MM.1S (cell line): ENCODE data around the gene MAP2K7.
A peak's percentile ranks its signal among the peaks of the same experiment; 100 is the strongest.

Experiments
- DNase-seq: peaks from one replicate; pipeline ENCODE4 v3.0.0-alpha.2; 2015
- H2AFZ ChIP-seq: fragments of 300-600 bp; sonication (generic); 2 replicates; pipeline ENCODE4 v1.6.0; 2016; ENCODE audit warnings: antibody characterized with exemption, low read length
- H3F3A ChIP-seq: fragments of 300-600 bp; sonication (generic); 2 replicates; pipeline ENCODE4 v1.6.1; 2016; ENCODE audit warnings: mild to moderate bottlenecking, antibody characterized with exemption, low read length, moderate library complexity, mixed read lengths; ENCODE audit not compliant: insufficient read depth
- H3K27ac ChIP-seq: fragments of 300-600 bp; sonication (generic); 2 replicates; pipeline ENCODE4 v1.5.1; 2016; ENCODE audit warnings: mild to moderate bottlenecking, low read length
- H3K27me3 ChIP-seq: fragments of 300-600 bp; sonication (generic); replicated peaks from 2 replicates; pipeline ENCODE4 v1.6.0; 2016; ENCODE audit warnings: low read length; ENCODE audit not compliant: insufficient read depth
- H3K36me3 ChIP-seq: fragments of 300-600 bp; sonication (generic); replicated peaks from 2 replicates; pipeline ENCODE4 v1.6.1; 2016; ENCODE audit warnings: mild to moderate bottlenecking, low read length, mixed read lengths; ENCODE audit not compliant: insufficient read depth
- H3K4me1 ChIP-seq: fragments of 300-600 bp; sonication (generic); 2 replicates; pipeline ENCODE4 v1.6.1; 2016; ENCODE audit warnings: low read length, mixed read lengths
- H3K4me2 ChIP-seq: fragments of 300-600 bp; sonication (generic); 2 replicates; pipeline ENCODE4 v1.6.0; 2016; ENCODE audit warnings: low read depth, low read length
- H3K4me3 ChIP-seq: fragments of 300-600 bp; sonication (generic); 2 replicates; pipeline ENCODE4 v1.5.1; 2016; ENCODE audit warnings: low read length, mixed read lengths
- H3K79me2 ChIP-seq: fragments of 300-600 bp; sonication (generic); 2 replicates; pipeline ENCODE4 v1.6.1; 2016; ENCODE audit warnings: mixed run types, low read length, mixed read lengths
- H3K9ac ChIP-seq: fragments of 300-600 bp; sonication (generic); 2 replicates; pipeline ENCODE4 v1.6.1; 2016; ENCODE audit warnings: low read length, mixed read lengths
- H3K9me2 ChIP-seq: fragments of 300-600 bp; sonication (generic); replicated peaks from 2 replicates; pipeline ENCODE4 v1.6.1; 2016; ENCODE audit warnings: mild to moderate bottlenecking, low read length, mixed read lengths; ENCODE audit not compliant: insufficient read depth
- H3K9me3 ChIP-seq: fragments of 300-600 bp; sonication (generic); replicated peaks from 2 replicates; pipeline ENCODE4 v1.6.1; 2016; ENCODE audit warnings: mild to moderate bottlenecking, low read length, mixed read lengths; ENCODE audit not compliant: insufficient read depth
- H4K20me1 ChIP-seq: fragments of 300-600 bp; sonication (generic); 2 replicates; pipeline ENCODE4 v1.6.1; 2016; ENCODE audit warnings: mild to moderate bottlenecking, low read length, moderate library complexity, mixed read lengths; ENCODE audit not compliant: insufficient read depth
- CTCF ChIP-seq: fragments of 300-600 bp; sonication (generic); IDR thresholded peaks from 2 replicates; pipeline ENCODE4 v1.5.1; 2016; ENCODE audit warnings: antibody characterized with exemption, low read length, mixed read lengths
- EZH2 ChIP-seq: fragments of 300-600 bp; sonication (generic); optimal IDR thresholded peaks from 2 replicates; pipeline ENCODE3; 2017; ENCODE audit warnings: low read depth, mild to moderate bottlenecking, antibody characterized with exemption, low read length, mixed read lengths
- EZH2phosphoT487 ChIP-seq: fragments of 300-600 bp; sonication (generic); IDR thresholded peaks from 2 replicates; pipeline ENCODE4 v1.6.1; 2018; ENCODE audit warnings: antibody characterized with exemption, low read length

MAP2K7 gene

DNA sequence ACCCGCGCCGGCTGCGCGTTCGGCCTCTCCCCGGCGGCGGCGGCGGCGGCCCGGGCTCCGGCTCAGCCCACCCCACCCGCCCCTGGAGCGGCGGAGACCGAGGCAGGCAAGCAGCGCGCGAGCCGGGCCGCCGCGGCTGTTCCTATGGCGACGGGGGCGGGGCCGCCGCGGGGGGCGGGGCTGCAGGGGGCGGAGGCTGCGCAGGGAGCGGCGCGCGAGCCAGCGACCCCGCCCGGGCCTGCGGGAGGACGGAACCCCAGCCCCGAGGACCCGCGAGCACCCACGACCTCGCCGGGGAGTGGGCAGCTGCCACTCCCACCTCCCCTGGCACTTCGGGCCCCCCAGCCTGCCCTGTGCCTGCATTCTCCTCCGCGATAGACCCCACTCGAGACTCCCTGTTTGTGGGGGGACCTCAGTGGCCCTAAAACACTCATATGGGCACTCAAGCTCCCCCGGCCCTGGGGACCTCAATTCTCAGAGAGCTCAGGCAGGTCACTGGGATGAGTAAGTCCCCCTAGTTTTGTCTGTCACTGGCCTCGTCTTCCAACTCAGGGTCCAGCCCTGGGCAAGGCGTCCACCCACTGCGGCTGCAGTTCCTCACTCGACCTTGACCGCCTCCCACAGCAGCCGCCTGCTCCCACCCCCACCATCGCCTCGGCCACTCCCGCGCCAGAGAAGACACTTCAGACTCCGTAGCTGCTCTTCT, 22.5 kb downstream of the MAP2K7 start, which contains the start of gene CTXN1:
Gene CTXN1 (minus strand): TSS at position 115 of the 706 bp plus-strand sequence. CDS start 597 bp downstream, outside the sequence.
- no peaks in the 10 kb centered on the region for H3K79me2 ChIP-seq
- TF ChIP-seq EZH2 (no peak), CTCF (no peak), EZH2phosphoT487 (no peak)
- no peaks in the 10 kb centered on the region for H3K27me3 ChIP-seq
- H3K4me3 ChIP-seq, result peak within 1 kb of the TSS; percentile 30
- H4K20me1 ChIP-seq, result peaks cover 16% of the 10 kb centered on the region; the same call in 1 of the 2 replicates
- H3K9me3 ChIP-seq, result no peaks in the 10 kb centered on the region
- no peaks in the 10 kb centered on the region for H3K4me1 ChIP-seq
- peak within 1 kb of the TSS; percentile 75 for H3K4me2 ChIP-seq
- no peak within 1 kb of the TSS for H3K9ac ChIP-seq
- H3K36me3 ChIP-seq, result no peaks in the 10 kb centered on the region
- no peaks in the 10 kb centered on the region for H3K9me2 ChIP-seq
- no peak within 1 kb of the TSS for H2AFZ ChIP-seq
- peak; percentile 49 for DNase-seq
- H3K27ac ChIP-seq, result no peak within 1 kb of the TSS
- peaks cover 10% of the 10 kb centered on the region for H3F3A ChIP-seq

- no peak overlapping the region for H3K9ac ChIP-seq
- H3K27me3 ChIP-seq, result no peaks in the 10 kb centered on the region
- no peak overlapping the region for H3K4me3 ChIP-seq
- H3F3A ChIP-seq, result peaks cover 10% of the 10 kb centered on the region
- H3K4me2 ChIP-seq, result no peak overlapping the region
- 0 out of 2 replicates have a peak, but pooled peaks cover 2% of the 10 kb centered on the region for H3K36me3 ChIP-seq
- H4K20me1 ChIP-seq, result peaks cover 9% of the 10 kb centered on the region; the same call in 1 of the 2 replicates
- no peak overlapping the region for H3K27ac ChIP-seq
- H3K4me1 ChIP-seq, result no peaks in the 10 kb centered on the region
- no peaks in the 10 kb centered on the region for H3K9me2 ChIP-seq
- DNase-seq, result no peak
- H2AFZ ChIP-seq, result no peak overlapping the region
- H3K79me2 ChIP-seq, result no peaks in the 10 kb centered on the region
- TF ChIP-seq CTCF (no peak), EZH2phosphoT487 (no peak), EZH2 (no peak)
- no peaks in the 10 kb centered on the region for H3K9me3 ChIP-seq
Measured at GRCh38 chr19:7926727-7927604, 23.3 kb downstream of the MAP2K7 start.

DNA sequence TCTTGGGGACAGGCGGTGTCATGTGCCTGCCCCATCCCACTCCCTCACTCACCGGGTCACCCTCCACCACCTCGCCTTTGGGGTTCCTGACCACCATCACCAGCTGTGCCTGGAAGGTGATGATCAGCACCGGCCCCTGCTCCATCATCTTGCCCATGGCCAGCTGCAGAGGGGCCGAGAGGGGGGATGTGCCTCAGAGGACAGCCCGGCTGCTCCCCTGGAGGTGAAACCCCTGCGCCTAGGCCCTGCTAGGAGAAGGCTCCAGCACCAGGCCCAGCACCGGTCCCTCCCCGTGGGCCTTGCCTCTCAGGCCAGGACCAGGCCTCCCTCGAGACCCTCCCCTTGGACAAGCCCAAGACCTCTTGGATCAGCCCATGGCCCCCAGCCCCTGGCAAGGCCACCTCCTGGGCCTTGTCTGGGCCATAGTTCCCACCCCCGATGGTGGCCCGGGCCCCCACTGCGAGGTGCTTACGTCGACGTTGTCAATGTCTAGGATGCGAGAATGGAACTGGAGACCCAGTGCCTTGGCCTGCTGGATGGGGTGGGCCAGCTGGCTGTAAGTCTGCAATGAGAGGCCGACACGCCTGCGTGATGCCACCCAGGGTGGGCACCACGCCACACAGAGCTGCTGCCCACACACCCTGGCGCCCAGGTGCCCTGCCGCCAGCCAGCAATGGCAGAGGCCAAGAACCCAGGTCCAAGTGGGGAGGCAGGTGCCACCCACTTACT, 24.1 kb downstream of the MAP2K7 start:
- DNase-seq, result no peak
- no peaks in the 10 kb centered on the region for H3K9me3 ChIP-seq
- no peaks in the 10 kb centered on the region for H3K4me1 ChIP-seq
- peaks cover 9% of the 10 kb centered on the region; the same call in 1 of the 2 replicates for H4K20me1 ChIP-seq
- H3K9me2 ChIP-seq, result no peaks in the 10 kb centered on the region
- H3K36me3 ChIP-seq, result peaks cover 6% of the 10 kb centered on the region; the same call in 1 of the 2 replicates
- no peaks in the 10 kb centered on the region for H3K27me3 ChIP-seq
- no peak overlapping the region for H3K4me3 ChIP-seq
- no peak overlapping the region for H3K27ac ChIP-seq
- no peak overlapping the region for H3K4me2 ChIP-seq
- no peaks in the 10 kb centered on the region for H3K79me2 ChIP-seq
- no peak overlapping the region for H2AFZ ChIP-seq
- H3F3A ChIP-seq, result peaks cover 10% of the 10 kb centered on the region
- TF ChIP-seq EZH2 (no peak), CTCF (no peak), EZH2phosphoT487 (no peak)
- no peak overlapping the region for H3K9ac ChIP-seq
